Effector memory CD4-positive, alpha-beta T cell (primary cell): ENCODE data around the gene CD207.
"Not testable (repeated sequence)": the region's sequence is repeated elsewhere in the genome, so short reads cannot be mapped to it uniquely, and the experiment has no call there.

Source experiments
- DNase-seq, 3 donors: peaks; one replicate each; pipeline ENCODE4 v3.0.0-alpha.2; 2020
- H3K27ac ChIP-seq: 2 replicates; pipeline ENCODE4 v1.7.0; 2013; ENCODE audit warnings: mild to moderate bottlenecking, low read length, moderate library complexity; ENCODE audit not compliant: insufficient read depth, poor library complexity, severe bottlenecking
- H3K27me3 ChIP-seq: replicated peaks from 2 replicates; pipeline ENCODE4 v1.7.0; 2013; ENCODE audit warnings: mild to moderate bottlenecking, low read length; ENCODE audit not compliant: insufficient read depth, control insufficient read depth, poor library complexity, severe bottlenecking
- H3K36me3 ChIP-seq: 2 replicates; pipeline ENCODE4 v1.7.0; 2013; ENCODE audit warnings: mild to moderate bottlenecking, low read length, moderate library complexity; ENCODE audit not compliant: control insufficient read depth, insufficient read depth
- H3K4me1 ChIP-seq: 2 replicates; pipeline ENCODE4 v1.7.0; 2013; ENCODE audit warnings: low read length, mild to moderate bottlenecking; ENCODE audit not compliant: control insufficient read depth, insufficient read depth, poor library complexity, severe bottlenecking
- H3K4me3 ChIP-seq: 2 replicates; pipeline ENCODE4 v1.7.0; 2013; ENCODE audit warnings: low read length, low read depth, mild to moderate bottlenecking; ENCODE audit not compliant: insufficient read depth, poor library complexity, severe bottlenecking
- H3K9me3 ChIP-seq: 2 replicates; pipeline ENCODE4 v1.7.0; 2013; ENCODE audit warnings: mild to moderate bottlenecking, low read length, moderate library complexity; ENCODE audit not compliant: control insufficient read depth

CD207 gene

DNA sequence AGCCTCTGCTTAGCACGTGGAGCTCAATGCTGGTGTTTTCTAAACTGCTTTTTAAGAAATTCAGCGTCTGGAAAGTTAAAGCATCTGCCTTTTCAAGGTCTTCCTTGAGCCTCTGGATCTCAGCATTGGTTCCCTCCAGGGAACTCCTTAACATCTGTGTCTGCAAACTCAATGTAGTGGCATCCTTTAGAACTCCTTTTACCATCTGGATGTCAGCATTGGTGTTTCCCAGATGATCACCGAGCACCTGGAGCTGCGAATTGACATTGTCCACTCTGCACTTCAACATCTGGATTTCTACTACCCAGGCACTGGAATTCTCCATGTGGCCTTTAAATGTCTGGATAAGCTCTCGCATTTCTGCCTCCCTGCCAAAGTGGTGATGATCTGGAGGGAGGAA lies 18.9 kb downstream of the CD207 start:
- no peaks in the 10 kb centered on the region for H3K36me3 ChIP-seq
- DNase-seq = no peak
- H3K4me1 ChIP-seq = no peaks in the 10 kb centered on the region
- H3K9me3 ChIP-seq = no peaks in the 10 kb centered on the region
- no peaks in the 10 kb centered on the region for H3K27me3 ChIP-seq
- H3K27ac ChIP-seq = no peak overlapping the region
- no peak overlapping the region for H3K4me3 ChIP-seq

DNA sequence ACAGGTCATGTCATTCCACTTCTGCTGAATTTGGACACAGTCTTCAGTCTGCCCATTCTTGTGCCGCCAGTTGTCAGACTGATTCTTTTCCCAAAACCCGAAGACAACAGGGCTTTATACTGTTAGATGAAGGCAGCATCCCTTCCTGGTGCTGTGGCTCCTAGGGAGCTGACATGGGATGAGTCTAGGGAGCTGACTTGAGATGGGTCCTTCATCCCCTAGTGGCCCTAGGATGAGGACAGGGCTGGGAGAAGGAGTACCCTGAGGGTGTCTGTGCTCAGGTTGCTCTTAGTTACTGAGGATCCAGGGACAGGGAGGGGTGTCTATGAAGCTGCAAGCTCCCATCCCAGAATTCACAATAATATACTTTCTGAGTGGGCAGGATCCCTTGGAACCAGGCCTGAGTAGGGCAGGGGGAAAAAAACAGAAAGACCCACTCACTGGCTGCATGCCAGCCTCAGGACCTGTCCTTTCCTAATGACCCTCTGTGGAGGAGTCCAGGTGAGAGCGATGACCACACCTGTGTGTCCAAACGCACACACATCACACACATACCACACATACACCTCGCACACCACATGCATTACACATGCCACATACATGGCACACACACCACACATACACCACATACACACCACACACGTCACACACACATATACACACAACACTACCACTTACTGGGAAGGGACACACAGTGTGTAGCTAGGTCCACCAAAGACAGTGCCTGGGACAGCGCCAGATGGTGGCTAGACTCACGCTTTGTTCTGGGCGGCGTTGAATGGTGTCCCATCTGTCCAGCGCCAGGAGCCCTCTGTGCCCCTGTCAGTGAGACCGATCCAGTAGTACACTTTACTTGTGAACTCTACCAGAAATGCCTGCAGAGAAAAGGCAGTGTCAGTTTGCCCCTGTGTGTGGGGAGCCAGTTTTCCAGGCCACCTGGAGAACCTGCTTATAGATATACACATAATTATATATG lies 26.3 kb downstream of the CD207 start:
- H3K27ac ChIP-seq = no peak overlapping the region
- H3K9me3 ChIP-seq = no peaks in the 10 kb centered on the region
- no peaks in the 10 kb centered on the region for H3K4me1 ChIP-seq
- no peak for DNase-seq
- H3K36me3 ChIP-seq = no peaks in the 10 kb centered on the region
- no peak overlapping the region for H3K4me3 ChIP-seq
- H3K27me3 ChIP-seq = no peaks in the 10 kb centered on the region

DNA sequence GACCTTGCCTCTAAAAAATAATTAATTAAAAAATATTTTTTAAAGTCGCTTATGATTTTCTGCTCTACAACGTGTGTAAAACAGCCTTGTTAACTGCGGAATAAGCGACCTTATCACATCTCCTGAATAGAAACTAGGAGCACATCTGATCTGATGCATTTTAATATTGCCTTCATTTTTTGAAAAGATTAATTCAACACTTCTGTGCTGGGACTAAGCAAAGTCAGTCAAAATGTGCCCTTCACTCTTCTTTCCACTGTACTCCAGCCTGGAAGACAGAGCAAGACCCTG lies 27.8 kb downstream of the CD207 start:
- Histone ChIP-seq H3K4me1 (no peaks in the 10 kb centered on the region), H3K36me3 (no peaks in the 10 kb centered on the region), H3K27ac (no peak overlapping the region), H3K4me3 (no peak overlapping the region), H3K27me3 (no peaks in the 10 kb centered on the region), H3K9me3 (no peaks in the 10 kb centered on the region)
- DNase-seq = no peak

DNA sequence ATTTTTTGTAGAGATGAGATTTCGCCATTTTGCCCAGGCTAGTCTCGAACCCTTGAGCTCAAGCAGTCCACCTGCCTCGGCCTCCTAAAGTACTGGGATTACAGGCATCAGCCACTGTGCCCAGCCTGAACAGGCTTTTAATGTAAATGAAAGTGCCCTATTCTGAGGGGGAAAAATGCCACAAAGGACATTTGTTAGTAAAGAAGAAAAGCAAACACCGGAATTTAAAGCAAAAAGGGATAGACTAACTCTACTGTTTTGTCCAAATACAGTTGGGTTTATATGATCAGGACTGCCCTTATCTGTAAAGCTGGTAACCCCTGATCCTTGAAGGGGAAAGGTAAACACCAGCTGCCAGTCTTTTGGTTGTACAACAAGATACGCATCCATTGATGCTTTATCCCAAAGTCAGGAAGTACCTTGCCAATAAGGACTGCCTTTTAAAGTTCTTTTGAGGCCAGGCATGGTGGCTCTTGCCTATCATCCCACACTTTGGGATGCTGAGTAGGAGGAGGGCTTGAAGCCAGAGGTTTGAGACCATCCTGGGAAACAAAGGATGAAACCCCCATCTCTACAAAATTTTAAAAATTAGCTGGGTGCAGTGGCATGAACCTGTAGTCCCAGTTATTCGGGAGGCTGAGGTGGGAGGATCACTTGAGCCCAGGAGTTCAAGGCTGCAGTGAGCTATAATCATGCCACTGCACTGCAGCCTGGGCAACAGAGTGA lies 28.4 kb downstream of the CD207 start:
- H3K4me3 ChIP-seq = no peak overlapping the region
- H3K36me3 ChIP-seq = no peaks in the 10 kb centered on the region
- H3K4me1 ChIP-seq = no peaks in the 10 kb centered on the region
- no peak for DNase-seq
- H3K27me3 ChIP-seq = no peaks in the 10 kb centered on the region
- H3K27ac ChIP-seq = no peak overlapping the region
- no peaks in the 10 kb centered on the region for H3K9me3 ChIP-seq

DNA sequence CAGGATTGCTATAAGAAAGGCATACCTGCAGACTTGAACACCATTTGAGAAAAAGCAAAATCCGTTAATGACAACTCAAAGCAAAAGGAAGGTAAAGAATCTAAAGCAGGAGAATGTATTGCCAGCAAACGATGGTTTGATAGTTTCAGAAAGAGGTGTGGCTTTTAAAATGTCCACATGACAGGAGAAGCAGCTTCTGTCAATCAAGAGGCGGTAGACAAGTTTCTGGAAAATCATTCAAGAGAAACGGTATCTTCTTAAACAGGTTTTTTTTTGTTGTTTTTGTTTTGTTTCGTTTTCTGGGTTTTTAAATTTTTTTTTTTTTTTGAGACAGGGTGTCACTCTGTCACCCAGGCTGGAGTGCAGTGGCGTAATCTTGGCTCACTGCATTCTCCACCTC lies 29.0 kb downstream of the CD207 start:
- H3K9me3 ChIP-seq = no peaks in the 10 kb centered on the region
- no peak overlapping the region for H3K4me3 ChIP-seq
- no peaks in the 10 kb centered on the region for H3K4me1 ChIP-seq
- no peaks in the 10 kb centered on the region for H3K36me3 ChIP-seq
- H3K27me3 ChIP-seq = no peaks in the 10 kb centered on the region
- no peak overlapping the region for H3K27ac ChIP-seq
- no peak for DNase-seq

DNA sequence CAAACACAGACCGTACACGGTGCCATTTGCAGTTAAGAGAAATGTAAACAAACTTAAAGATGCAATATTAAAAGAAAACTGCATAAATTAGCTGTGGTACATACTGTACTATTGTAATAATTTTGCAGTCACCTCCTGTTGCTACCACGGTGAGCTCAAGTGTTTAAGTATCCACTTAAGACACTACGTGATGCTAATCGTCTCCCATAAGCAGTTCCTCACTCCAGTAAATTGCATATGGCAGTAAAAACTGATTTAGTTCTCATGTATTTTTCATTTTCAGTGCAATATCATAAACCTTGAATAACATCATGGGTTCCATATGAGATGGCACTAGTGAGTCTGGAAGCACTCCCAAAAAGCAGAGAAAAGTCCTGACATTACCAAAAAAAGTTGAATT lies 29.6 kb downstream of the CD207 start:
- no peaks in the 10 kb centered on the region for H3K36me3 ChIP-seq
- H3K27me3 ChIP-seq = no peaks in the 10 kb centered on the region
- no peak overlapping the region for H3K4me3 ChIP-seq
- no peak for DNase-seq
- H3K4me1 ChIP-seq = no peaks in the 10 kb centered on the region
- no peaks in the 10 kb centered on the region for H3K9me3 ChIP-seq
- no peak overlapping the region for H3K27ac ChIP-seq

DNA sequence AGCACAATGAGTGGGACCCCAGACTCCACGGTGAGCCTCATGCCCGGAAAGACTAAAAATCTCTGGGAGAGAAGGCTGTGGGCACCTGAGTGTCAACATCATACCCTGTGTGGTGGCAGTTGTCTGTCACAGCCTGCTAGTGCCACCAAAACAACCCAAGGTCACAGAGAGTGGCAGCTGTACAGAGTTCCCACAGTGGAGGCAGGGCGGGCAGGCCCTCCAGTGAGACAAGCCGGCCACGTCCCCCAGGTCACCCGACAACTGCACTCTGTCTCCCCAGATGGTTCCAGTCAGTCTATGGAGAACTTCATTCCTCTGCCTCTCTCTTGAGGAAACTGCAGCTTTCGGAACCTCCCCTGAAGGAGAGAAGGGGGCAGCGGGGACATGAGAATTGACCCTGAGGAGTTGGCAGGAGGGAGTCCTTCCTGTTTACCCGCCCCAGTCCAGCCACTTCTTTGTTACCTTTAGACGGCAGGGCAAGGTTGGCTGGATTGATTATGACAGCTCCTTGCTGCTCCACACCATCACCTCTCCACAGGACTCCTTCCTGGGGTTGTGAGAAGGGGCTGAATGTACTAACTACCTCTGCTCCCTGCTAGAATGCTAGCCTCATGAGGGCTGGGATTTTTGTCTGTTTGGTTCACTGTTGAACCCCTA lies 33.9 kb downstream of the CD207 start:
- H3K27me3 ChIP-seq = no peaks in the 10 kb centered on the region
- DNase-seq = no peak
- H3K4me3 ChIP-seq = no peak overlapping the region
- no peaks in the 10 kb centered on the region for H3K4me1 ChIP-seq
- H3K36me3 ChIP-seq = no peaks in the 10 kb centered on the region
- H3K9me3 ChIP-seq = no peaks in the 10 kb centered on the region
- no peak overlapping the region for H3K27ac ChIP-seq

DNA sequence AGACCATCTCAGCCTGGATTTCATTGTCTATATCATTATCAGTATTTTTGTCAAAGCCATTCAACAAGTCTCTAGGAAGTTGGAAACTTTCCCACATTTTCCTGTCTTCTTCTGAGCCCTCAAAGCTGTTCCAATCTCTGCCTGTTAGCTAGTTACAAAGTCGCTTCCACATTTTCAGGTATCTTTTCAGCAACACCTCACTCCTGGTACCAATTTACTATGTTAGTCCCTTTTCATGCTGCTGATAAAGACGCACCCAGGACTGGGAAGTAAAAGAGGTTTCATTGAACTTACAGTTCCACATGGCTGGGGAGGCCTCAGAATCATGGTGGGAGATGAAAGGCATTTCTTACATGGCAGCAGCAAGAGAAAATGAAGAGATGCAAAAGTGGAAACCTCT lies 35.9 kb downstream of the CD207 start:
- no peaks in the 10 kb centered on the region for H3K4me1 ChIP-seq
- H3K36me3 ChIP-seq = no peaks in the 10 kb centered on the region
- no peak for DNase-seq
- no peaks in the 10 kb centered on the region for H3K27me3 ChIP-seq
- no peak overlapping the region for H3K4me3 ChIP-seq
- H3K9me3 ChIP-seq = no peaks in the 10 kb centered on the region
- no peak overlapping the region for H3K27ac ChIP-seq

DNA sequence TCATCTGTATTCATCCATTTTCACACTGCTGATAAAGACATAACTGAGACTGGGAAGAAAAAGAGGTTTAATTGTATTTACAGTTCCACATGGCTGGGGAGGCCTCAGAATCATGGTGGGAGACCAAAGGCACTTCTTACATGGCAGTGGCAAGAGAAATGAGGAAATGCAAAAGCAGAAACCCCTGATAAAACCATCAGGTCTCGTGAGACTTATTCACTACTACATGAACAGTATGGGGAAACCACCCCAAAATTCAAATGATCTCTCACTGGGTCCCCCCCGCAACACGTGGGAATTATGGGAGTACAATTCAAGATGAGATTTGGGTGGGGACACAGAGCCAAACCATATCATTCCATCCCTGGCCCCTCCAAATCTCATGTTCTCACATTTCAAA lies 37.6 kb downstream of the CD207 start:
- H3K27ac ChIP-seq, H3K36me3 ChIP-seq, H3K27me3 ChIP-seq, H3K9me3 ChIP-seq, DNase-seq, H3K4me1 ChIP-seq, H3K4me3 ChIP-seq: not testable (repeated sequence)

DNA sequence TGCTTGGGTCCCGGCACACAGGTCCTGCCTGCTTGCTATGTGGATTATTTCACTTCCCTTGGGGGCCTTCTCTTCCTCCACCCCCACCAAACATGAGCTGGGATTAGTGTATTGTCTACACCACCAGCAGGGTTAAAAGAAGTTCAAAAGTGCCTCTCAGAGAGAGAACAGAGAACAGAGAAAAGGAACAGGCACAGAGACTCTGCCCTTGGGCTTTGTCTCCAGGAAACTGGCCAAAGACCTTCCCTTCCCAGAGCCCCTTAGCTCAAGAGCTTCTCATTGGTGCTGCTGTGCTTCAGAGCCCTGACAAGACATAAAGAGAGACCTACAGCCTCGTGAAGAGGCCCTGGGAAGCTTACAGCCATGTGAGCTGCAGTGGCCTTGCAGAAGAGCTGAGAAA lies 38.1 kb downstream of the CD207 start:
- Histone ChIP-seq H3K27me3 (no peaks in the 10 kb centered on the region), H3K4me3 (no peak overlapping the region), H3K36me3 (no peaks in the 10 kb centered on the region), H3K9me3 (no peaks in the 10 kb centered on the region), H3K27ac (no peak overlapping the region), H3K4me1 (no peaks in the 10 kb centered on the region)
- no peak for DNase-seq
